NCI-H1694 (cell line): Measurements from ENCODE around the gene ABI3BP.

Experiments
- DNase-seq: peaks from one replicate; lab custom pipeline; 2025; lab: John Stamatoyannopoulos, UW

ABI3BP gene

GRCh38 chr3:100776097-100776729, 217.0 kb downstream of the ABI3BP start:
- no peak for DNase-seq

GRCh38 chr3:100775669-100776068, 217.6 kb downstream of the ABI3BP start:
- DNase-seq, result no peak

- DNase-seq, result no peak
These were observed 218.0 kb downstream of the ABI3BP start for GRCh38 chr3:100775226-100775625.

- no peak for DNase-seq
These were observed 223.5 kb downstream of the ABI3BP start for GRCh38 chr3:100769693-100770092.

- DNase-seq, result no peak
These were observed 227.2 kb downstream of the ABI3BP start for GRCh38 chr3:100766069-100766468.

GRCh38 chr3:100765437-100765975, 227.7 kb downstream of the ABI3BP start:
- DNase-seq, result no peak

GRCh38 chr3:100761951-100762350, 231.3 kb downstream of the ABI3BP start:
- DNase-seq, result no peak

- no peak for DNase-seq
These were observed 231.8 kb downstream of the ABI3BP start for GRCh38 chr3:100761211-100761942.

- no peak for DNase-seq
These were observed 232.8 kb downstream of the ABI3BP start for GRCh38 chr3:100760377-100760776.

- DNase-seq, result no peak
These were observed 233.3 kb downstream of the ABI3BP start for GRCh38 chr3:100759950-100760349.

- DNase-seq, result no peak
These were observed 234.1 kb downstream of the ABI3BP start for GRCh38 chr3:100759159-100759558.

- no peak for DNase-seq
These were observed 236.8 kb downstream of the ABI3BP start for GRCh38 chr3:100756441-100756840.

- DNase-seq, result no peak
These were observed 238.5 kb downstream of the ABI3BP start for GRCh38 chr3:100754563-100755334.

- no peak for DNase-seq
These were observed 239.4 kb downstream of the ABI3BP start for GRCh38 chr3:100753846-100754245.

GRCh38 chr3:100748967-100749366, 244.3 kb downstream of the ABI3BP start:
- no peak for DNase-seq

GRCh38 chr3:100748220-100748619, 245.0 kb downstream of the ABI3BP start:
- DNase-seq, result no peak

- DNase-seq, result no peak
These were observed 247.1 kb downstream of the ABI3BP start for GRCh38 chr3:100746092-100746491.

GRCh38 chr3:100745617-100746016, 247.6 kb downstream of the ABI3BP start:
- DNase-seq, result no peak

- DNase-seq, result no peak
These were observed 248.6 kb downstream of the ABI3BP start for GRCh38 chr3:100744671-100745070.

- DNase-seq, result no peak
These were observed 249.7 kb downstream of the ABI3BP start for GRCh38 chr3:100743535-100743934.

GRCh38 chr3:100740207-100740606, 253.0 kb downstream of the ABI3BP start:
- DNase-seq, result no peak

- DNase-seq, result no peak
These were observed 255.9 kb downstream of the ABI3BP start for GRCh38 chr3:100737334-100737733.

- no peak for DNase-seq
These were observed 260.8 kb downstream of the ABI3BP start for GRCh38 chr3:100732435-100732834.
